ENCODE data around the gene SMURF1.

GRCh38 chr7:99038086-99038855 is 105.6 kb downstream of the SMURF1 start:
- TF ChIP-seq EZH2 (IDR thresholded peaks at IDR 0.05; ENCODE audit: insufficient read depth, poor library complexity, severe bottlenecking) (no peak), EZH2phosphoT487 (IDR thresholded peaks at IDR 0.05; ENCODE audit: insufficient read depth, low read depth) (no peak)

All from GM23248 (cell line).